HG03175 (cell line): ENCODE results near the gene SET.
A peak's percentile ranks its signal among the peaks of the same experiment; 100 is the strongest.
"Not testable (repeated sequence)": the region's sequence is repeated elsewhere in the genome, so short reads cannot be mapped to it uniquely, and the experiment has no call there.

Experiments used
- ATAC-seq: cut with Tn5 transposase; IDR thresholded peaks from one replicate; pipeline ENCODE4 v1.9.1; 2021; ENCODE audit warnings: mild to moderate bottlenecking, moderate library complexity; ENCODE audit not compliant: unreplicated experiment

The SET gene

DNA sequence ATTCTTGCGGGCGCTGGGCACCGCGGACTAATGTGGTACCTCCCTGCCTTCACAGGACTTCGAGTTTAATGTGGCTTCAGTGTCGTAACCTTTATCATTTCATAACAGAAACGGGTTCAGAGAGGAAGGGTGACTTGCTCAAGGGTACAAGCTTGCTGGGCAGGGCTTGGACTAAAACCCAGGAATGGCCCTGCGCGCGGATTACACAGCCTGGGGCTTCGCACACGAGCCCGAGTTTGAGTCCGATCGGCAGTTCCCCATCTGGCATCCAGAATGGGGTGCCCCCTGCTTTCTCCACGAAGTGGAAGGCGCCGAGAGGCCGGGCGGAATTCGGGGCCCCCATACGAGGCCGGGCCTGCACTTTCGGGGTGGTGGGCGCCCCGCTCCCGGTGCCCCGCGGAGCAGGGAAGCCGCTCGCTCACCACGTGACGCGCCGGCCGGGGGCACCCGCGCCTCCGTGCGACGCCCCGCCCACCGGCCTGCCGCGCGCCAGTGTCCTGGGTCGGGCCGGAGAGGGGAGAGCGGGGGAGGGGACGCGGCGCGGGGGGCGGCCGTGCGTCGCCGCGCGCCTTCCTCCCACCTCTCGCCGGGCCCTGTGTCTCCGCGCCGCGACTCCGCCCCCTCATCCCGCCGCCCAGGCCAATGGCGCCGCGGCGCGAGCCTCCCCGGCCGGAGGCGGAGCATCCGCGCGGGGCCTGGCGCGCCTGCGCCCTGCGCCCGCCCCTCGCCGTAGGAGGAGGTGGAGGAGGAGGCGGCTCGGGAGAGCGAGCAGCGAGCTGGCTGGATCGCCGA is at the start of gene SET:
SET (plus strand) TSS at position 722 of the 792 bp plus-strand sequence. CDS start 361 bp downstream, outside the sequence.
- peak; percentile 70 for ATAC-seq

DNA sequence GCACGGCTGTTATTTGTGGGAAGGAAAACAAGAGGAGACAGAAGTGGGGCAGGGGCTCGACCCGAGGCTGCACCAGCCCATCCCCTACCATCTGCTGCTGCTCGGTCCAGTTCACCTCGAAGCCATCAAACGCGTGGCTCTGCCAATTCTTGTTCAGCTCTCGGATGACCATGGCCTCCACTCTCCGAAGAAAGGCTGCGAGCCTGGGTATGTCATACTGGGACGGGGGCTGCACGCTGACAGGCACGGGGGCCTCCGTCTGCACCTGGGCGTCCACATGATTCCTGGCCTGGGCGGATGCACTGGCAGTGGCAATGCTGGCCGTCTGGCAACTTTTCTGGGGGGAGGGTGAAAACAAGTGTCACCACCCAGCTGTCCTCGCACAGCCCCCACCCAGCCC is 48.4 kb upstream of the SET start:
- no peak for ATAC-seq

DNA sequence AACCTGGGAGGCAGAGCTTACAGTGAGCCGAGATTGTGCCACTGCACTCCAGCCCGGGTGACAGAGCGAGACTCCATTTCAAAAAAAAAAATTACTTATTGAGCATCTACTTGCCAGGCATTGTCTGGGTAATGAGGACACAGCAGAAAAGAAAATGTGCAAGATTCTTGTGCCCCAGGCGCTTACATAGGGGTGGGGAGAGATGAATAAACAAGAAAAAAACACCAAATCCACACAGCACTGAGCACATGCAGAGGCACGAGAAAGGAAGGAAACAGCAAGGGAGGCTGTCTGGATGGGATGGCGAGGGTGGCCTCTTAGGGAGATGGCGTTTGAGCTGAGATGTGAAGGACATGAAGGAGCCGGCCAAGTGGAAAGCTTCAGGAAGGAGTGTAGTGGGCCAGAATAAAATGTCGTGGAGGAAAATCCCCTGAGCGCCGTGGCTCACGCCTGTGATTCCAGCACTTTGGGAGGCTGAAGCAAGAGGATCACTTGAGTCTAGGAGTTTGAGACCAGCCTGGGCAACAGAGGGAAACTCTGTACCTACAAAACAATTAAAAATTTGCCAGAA is 46.3 kb upstream of the SET start:
- no peak for ATAC-seq

DNA sequence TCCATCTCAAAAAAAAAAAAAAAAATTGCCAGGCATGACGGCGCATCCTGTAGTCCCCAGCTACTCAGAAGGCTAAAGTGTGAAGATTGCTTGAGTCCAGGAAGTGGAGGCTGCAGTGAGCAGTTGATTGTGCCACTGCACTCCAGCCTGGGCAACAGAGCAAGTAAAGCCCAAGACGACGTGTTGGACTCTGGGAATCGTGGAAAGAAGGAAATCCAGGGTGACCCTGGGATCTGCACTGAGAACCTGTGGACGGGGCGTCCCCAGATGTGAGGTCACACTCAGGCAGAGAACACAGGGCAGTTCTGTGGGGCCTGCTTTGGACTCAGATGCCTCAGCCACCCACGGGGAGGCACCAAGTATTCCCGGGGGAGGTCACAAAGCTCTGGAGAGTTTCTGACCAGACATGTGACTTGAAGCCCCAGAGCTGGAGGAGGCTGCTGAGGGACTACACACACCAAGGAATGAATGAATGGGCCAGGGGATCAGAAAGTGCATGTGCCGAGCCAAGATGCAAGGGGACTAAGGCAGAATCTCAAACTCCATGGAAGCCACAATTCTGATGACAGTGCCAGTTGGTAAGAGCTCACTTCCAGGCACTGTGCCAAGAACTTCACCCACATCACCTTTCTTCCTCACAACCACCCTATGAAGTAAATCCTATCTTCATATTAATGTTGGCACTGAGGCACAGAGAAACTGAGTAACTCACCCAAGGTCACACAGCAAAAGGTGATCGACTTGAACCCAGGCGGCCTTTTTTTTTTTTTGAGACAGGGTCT is 45.3 kb upstream of the SET start:
- peak; percentile 72 for ATAC-seq

DNA sequence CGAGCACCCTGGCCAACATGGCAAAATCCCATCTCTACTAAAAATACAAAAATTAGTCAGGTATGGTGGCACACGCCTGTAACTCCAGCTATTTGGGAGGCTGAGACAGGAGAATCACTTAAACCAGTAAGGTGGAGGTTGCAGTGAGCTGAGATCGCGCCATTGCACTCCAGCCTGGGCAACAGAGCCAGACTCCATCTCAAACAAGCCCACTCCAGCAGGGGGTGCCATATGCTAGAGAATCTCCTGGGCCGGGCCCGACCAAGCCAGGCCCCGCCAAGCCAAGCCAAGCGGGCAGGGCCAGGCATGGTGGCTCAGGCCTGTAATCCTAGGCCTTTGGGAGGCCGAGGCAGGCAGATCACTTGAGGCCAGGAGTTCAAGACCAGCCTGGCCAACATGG is 40.8 kb upstream of the SET start:
- ATAC-seq: not testable (repeated sequence)

DNA sequence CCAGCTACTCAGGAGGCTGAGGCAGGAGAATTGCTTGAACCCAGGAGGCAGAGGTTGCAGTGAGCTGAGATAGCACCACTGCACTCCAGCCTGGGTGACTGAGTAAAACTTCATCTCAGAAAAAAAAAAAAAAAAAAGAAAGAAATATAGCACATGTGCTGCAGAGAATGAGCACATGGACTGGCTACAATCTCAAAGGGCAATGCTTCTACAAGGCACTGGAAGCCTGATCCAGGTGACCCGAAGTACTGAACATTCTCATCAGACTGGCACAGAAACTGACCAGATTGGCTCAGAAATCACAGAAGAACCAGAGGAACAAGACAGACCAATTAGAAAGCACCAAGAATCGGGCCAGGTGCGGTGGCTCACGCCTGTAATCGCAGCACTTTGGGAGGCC is 37.2 kb upstream of the SET start:
- ATAC-seq: no peak

- no peak for ATAC-seq
These were observed 35.1 kb upstream of the SET start for GRCh38 chr9:128653908-128654307.

DNA sequence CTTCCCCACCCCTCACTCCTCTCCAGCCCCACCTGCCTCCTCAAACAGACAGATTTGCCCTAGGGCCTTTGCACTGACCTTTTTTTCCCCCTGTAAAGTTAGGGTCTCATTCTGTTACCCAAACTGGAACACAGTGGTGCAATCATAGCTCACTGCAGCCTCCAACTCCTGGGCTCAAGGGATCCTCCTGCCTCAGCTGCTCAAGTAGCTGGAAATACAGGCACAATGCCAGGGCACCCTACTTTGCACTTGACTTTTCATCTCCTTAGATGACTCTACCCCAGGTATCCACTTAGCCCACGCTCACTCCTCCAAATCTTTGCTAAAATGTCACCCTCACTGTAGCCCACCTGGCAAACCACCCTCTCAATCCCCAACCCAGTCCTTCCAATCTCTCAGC is 34.5 kb upstream of the SET start:
- ATAC-seq: no peak

- ATAC-seq: peak; percentile 70
These were observed 32.3 kb upstream of the SET start, which contains the start of gene DYNC2I2 for GRCh38 chr9:128656416-128657343. Gene DYNC2I2, minus strand, starts transcription at chr9:128656847. Its CDS starts 121 bp downstream, at chr9:128656726.

- ATAC-seq: no peak
These were observed 31.7 kb upstream of the SET start for GRCh38 chr9:128657344-128657704.

DNA sequence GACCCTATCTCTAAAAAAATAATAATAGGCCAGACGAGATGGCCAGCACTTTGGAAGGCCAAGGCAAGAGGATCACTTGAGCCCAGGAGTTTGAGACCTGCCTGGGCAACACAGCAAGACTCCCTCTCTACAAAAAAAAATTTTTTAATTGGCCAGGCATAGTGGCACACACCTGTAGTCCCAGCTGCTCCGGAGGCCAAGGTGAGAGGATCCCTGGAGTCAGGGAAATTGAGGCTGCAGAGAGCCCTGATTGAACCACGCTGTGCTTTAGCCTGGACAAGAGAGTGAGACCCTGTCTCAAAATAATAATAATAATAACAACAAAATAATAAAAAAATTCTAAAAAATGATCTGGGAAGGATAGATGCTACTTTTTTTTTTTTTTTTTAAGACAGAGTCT is 31.2 kb upstream of the SET start:
- no peak for ATAC-seq

DNA sequence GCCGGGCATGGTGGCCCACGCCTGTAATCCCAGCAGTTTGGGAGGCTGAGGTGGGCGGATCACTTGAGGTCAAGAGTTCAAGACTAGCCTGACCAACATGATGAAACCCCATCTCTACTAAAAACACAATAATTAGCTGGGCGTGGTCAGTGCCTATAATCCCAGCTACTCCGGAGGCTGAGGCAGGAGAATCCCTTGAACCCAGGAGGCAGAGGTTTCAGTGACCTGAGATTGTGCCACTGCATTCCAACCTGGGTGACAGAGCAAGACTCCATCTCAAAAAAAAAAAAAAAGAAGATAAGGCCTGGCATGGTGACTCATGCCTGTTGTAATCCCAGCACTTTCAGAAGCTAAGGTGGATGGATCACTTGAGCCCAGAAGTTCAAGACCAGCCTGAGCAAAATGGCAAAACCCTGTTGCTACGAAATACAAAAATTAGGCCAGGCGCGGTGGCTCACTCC is 22.5 kb upstream of the SET start:
- ATAC-seq: not testable (repeated sequence)

DNA sequence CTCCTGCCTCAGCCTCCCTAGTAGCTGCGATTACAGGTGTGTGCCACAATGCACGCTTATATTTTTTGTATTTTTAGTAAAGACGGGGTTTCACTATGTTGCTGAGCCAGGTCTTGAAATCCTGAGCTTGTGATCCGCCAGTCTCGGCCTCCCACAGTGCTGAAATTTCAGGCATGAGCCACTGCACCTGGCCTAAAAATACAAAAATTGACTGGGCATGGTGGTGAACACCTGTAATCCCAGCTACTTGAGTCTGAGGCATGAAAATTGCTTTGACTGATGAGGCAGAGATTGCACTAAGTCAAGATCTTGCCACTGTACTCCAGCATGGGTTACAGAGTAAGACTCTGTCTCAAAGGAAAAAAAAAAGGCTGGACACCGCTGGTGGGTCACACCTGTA is 19.2 kb upstream of the SET start:
- ATAC-seq: no peak

DNA sequence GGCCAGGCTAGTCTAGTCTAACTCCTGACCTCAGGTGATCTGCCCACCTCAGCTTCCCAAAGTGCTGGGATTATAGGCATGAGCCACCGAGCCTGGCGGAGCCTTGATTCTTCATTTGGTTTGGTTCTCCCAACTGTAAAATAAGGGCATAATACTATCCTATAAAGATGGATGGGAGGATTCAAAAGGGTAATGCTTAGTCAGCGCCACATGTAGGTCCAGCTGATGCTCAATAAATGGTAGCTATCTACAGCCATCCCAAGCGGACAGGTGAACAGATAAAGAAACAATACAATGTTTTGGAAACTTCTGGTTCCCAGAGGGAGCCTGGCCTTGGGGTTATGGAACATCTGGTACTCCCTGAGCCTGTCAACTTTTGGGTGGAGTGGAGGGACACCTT is 13.6 kb upstream of the SET start:
- no peak for ATAC-seq

GRCh38 chr9:128677794-128678193 is 11.2 kb upstream of the SET start:
- no peak for ATAC-seq

DNA sequence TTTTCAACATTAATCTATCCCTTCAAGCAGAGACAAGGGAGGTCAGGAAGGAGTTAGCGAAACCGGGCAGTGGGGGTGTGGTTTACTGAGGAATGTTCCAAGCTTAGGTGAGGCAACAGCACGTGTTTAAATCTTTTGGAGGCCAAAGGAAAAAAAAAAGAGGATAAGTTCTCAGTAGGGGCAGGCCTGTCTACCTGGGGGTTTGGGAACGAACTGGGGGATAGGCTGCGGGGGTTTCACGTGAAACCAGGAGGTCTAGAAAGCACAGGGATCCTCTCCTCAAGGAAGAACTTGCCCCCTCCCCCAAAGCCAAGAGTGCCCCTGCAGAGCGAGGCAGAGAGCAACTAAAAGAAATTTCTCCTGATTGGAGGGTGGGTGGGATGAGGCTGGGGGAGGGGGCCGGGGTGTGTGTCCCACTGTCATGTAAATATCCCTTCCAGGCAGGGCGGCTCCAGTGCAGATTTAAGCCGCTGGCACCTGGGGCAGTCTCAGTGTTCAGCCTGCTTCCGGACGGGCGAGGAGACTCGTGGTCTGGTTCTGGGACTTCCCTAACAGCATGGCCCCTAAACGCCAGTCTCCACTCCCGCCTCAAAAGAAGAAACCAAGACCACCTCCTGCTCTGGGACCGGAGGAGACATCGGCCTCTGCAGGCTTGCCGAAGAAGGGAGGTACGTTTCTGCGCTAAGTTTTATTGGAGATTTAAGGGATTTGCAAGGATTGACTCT is 5.5 kb upstream of the SET start:
- ATAC-seq: peak; percentile 36

DNA sequence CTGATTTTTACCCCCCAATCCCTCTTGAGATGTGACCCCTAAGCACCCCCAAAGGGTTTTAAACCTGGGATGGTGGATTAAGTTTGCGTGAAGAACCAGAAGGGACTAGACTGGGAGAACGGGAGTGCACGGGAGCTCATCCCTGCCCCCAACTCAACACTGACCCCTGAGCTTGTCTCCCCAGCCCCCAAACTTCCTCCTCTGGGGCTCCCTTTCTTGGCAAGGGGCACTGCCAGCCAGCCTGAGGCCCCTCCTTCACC is 5.0 kb upstream of the SET start:
- peak; percentile 1 for ATAC-seq

- ATAC-seq: peak; percentile 37
These were observed 4.5 kb upstream of the SET start for GRCh38 chr9:128684325-128685199.
